Transverse colon (tissue), 4 donors: Measurements from ENCODE around the gene RCE1. TPM values are rescaled to one million over a fixed set of nuclear protein-coding genes. Genes with fewer than 3 reads are reported as not detected.

ENCODE experiments used
- DNase-seq: peaks from one replicate; pipeline ENCODE4 v3.0.0-alpha.2; 2019
- H3K27ac ChIP-seq, 4 donors: fragments of 200-600 bp; sonication (generic); 2 replicates each; pipeline ENCODE4 v1.5.1; 2016 to 2018; ENCODE audit warnings: inconsistent platforms in 4 of 4
- H3K27me3 ChIP-seq: fragments of 200-600 bp; sonication (generic); 2 replicates; pipeline ENCODE4 v1.5.1; 2017; ENCODE audit warnings: inconsistent platforms
- H3K36me3 ChIP-seq, 4 donors: fragments of 200-600 bp; sonication (generic); 2 replicates each; pipeline ENCODE4 v1.5.1; 2017 to 2019; ENCODE audit warnings: inconsistent platforms in 4 of 4
- H3K4me1 ChIP-seq, 4 donors: fragments of 200-600 bp; sonication (generic); 2 replicates each; pipeline ENCODE4 v1.5.1; 2017 to 2020; ENCODE audit warnings: inconsistent platforms in 4 of 4
- H3K4me3 ChIP-seq, 4 donors: fragments of 200-600 bp; sonication (generic); 1 replicate in 1 of 4; 2 replicates in 3 of 4; pipeline versions ENCODE4 v1.5.1 to v1.6.1; 2017 to 2019; ENCODE audit warnings: inconsistent platforms in 4 of 4
- H3K9me3 ChIP-seq, 2 donors: fragments of 200-600 bp; sonication (generic); 2 replicates each; pipeline ENCODE4 v1.5.1; 2017 to 2019; ENCODE audit warnings: inconsistent platforms in 2 of 2
- CTCF ChIP-seq, 5 experiments: fragments of 200-600 bp in 3 of 5; fragments of 450-650 bp in 2 of 5; sonication (generic) in 3 of 5; IDR thresholded peaks; 1 replicate in 2 of 5; 2 replicates in 3 of 5; pipeline ENCODE4 v1.5.1; 2016 to 2017; ENCODE audit warnings: antibody characterized with exemption in 5 of 5, inconsistent platforms in 3 of 5, mild to moderate bottlenecking in 2 of 5, moderate library complexity in 1 of 5
- EP300 ChIP-seq: sonication (generic); formaldehyde crosslinking; IDR thresholded peaks from one replicate; pipeline ENCODE4 v1.6.1; 2017; ENCODE audit warnings: antibody characterized with exemption, low read depth
- POLR2A ChIP-seq: fragments of 450-650 bp; IDR thresholded peaks from one replicate; pipeline ENCODE4 v1.6.1; 2016; ENCODE audit warnings: antibody characterized with exemption, mild to moderate bottlenecking, moderate library complexity
- POLR2AphosphoS5 ChIP-seq, 3 donors: sonication (generic); formaldehyde crosslinking; IDR thresholded peaks; one replicate each; pipeline ENCODE4 v1.6.1; 2016; ENCODE audit warnings: antibody characterized with exemption in 3 of 3
- WGBS, 2 donors: methylation state at CpG; one replicate each; pipeline ENCODE4 v1.1.5; 2018; ENCODE audit warnings: low coverage in 1 of 2; 5-methylcytosine and 5-hydroxymethylcytosine counted together
- in situ Hi-C, 4 donors: fragments of 200-750 bp; cut with MboI; loops; one replicate each; pipeline versions ENCODE4 v1.15.0 to v1.15.1; 2017; ENCODE audit warnings: low sequenced_read_pairs in 3 of 4, low pct_ligation_motif_present in 1 of 4, low pct_unique_long_range_greater_than_20kb in 1 of 4
- intact Hi-C: fragments of 100-400 bp; cut with DNase I; formaldehyde crosslinking; loops from one replicate; pipeline ENCODE4 v1.15.1; 2023; ENCODE audit warnings: low total_unique reads
- total RNA-seq, 4 donors: library from RNA; depleted of rRNA; stranded (reverse); fragments of >200 nt; gene quantifications; one replicate each; pipeline ENCODE4 v1.1.0, GENCODE V29; 2016

Gene RCE1
- total RNA-seq, 4 donors from 2014 or later, result 14.5 to 40.3 (median 37.4) TPM

DNA sequence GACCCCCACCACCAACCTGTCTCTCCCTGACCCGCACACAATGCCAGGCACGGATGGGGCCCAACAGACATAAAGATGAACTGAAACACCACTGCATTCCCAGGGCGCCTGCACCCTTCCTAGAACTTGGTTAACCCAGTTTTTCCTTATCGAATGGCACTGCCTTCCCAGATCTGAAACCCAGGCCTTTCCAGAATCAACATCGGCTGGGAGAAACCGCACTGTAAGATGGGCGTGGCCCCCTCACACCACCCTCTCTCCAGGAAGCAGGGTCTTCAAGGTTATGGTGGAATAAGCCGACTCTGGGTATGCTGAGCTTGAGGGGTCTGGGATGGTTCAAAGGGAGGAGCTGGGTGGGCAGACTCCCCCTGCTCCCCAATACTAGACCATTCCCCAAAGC lies 36.8 kb downstream of the RCE1 start:
- no peak for DNase-seq
- in situ Hi-C loops, result no loop called here
- Histone ChIP-seq H3K27me3 (no peaks in the 10 kb centered on the region), H3K4me3 (no peak overlapping the region), H3K9me3 (no peaks in the 10 kb centered on the region), H3K36me3 (no peaks in the 10 kb centered on the region), H3K4me1 (peaks cover 0 to 17% (median 4%) of the 10 kb centered on the region in 4 donors), H3K27ac (no peak overlapping the region)
- intact Hi-C loops, result no loop called here
- WGBS, 2 donors, result 70% methylated on average over 8 of the region's 8 CpGs; no CpG with 5 or more reads in 1 of the 2 donors
- TF ChIP-seq CTCF (IDR thresholded peaks at IDR 0.05) (no peak), EP300 (no peak), POLR2AphosphoS5 (IDR thresholded peaks at IDR 0.05) (no peak), POLR2A (no peak)

- in situ Hi-C loops, result no loop called here
- no peak overlapping the region for H3K27ac ChIP-seq
- H3K9me3 ChIP-seq, result no peaks in the 10 kb centered on the region
- intact Hi-C loops, result no loop called here
- 66 to 76% methylated on average over 8 to 14 of the region's 14 CpGs for WGBS, 2 donors
- no peak overlapping the region for H3K4me3 ChIP-seq
- peaks cover 0 to 17% (median 4%) of the 10 kb centered on the region in 4 donors for H3K4me1 ChIP-seq
- H3K36me3 ChIP-seq, result no peaks in the 10 kb centered on the region
- DNase-seq, result no peak
- no peak for TF ChIP-seq CTCF (IDR thresholded peaks at IDR 0.05)
- no peak for TF ChIP-seq POLR2A
- no peak for TF ChIP-seq EP300
- no peak for TF ChIP-seq POLR2AphosphoS5 (IDR thresholded peaks at IDR 0.05)
- no peaks in the 10 kb centered on the region for H3K27me3 ChIP-seq
Measured at GRCh38 chr11:66880496-66881450, 37.5 kb downstream of the RCE1 start.

- in situ Hi-C loops, result no loop called here
- no peak for TF ChIP-seq CTCF (IDR thresholded peaks at IDR 0.05)
- TF ChIP-seq POLR2A, result no peak
- no peak for TF ChIP-seq EP300
- no peak for TF ChIP-seq POLR2AphosphoS5 (IDR thresholded peaks at IDR 0.05)
Measured at GRCh38 chr11:66881451-66881835, 38.2 kb downstream of the RCE1 start.

DNA sequence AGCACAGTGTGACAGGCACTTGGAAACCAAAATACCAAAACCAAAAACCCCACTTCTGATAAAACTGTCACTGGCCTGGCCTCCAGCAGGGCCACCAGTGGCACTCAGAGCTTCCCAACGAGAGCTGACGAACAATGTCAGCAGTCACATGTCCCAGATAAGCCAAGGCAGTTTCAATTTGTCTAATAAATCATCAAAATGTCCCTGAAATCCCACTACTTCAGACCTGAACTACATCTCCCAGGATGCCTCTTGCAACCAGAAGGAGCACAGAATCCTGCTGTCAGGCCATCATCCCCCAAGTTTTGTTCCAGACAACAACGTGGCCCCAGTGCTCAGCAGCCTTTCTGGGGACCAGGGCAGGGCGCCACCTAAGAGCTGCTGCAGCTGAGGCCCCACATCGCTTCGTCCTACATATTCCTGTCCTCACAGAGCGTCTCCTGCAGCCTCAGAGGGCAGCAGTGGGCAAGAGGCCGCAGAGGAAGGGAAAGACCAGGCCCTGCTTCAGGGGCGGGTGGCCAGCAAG lies 38.7 kb downstream of the RCE1 start:
- in situ Hi-C loops, result no loop called here
- Histone ChIP-seq H3K4me1 (peaks cover 0 to 17% (median 4%) of the 10 kb centered on the region in 4 donors), H3K27me3 (no peaks in the 10 kb centered on the region), H3K9me3 (no peaks in the 10 kb centered on the region), H3K4me3 (no peak overlapping the region), H3K27ac (no peak overlapping the region), H3K36me3 (no peaks in the 10 kb centered on the region)
- TF ChIP-seq POLR2AphosphoS5 (IDR thresholded peaks at IDR 0.05) (no peak), POLR2A (no peak), EP300 (no peak), CTCF (IDR thresholded peaks at IDR 0.05) (no peak)
- WGBS, 2 donors, result 89% methylated on average over 9 of the region's 9 CpGs; no CpG with 5 or more reads in 1 of the 2 donors
- intact Hi-C loops, result no loop called here
- no peak for DNase-seq

More at GRCh38 chr11:66881451-66881835, 38.2 kb downstream of the RCE1 start:
- Histone ChIP-seq H3K27ac (no peak overlapping the region), H3K9me3 (no peaks in the 10 kb centered on the region), H3K27me3 (no peaks in the 10 kb centered on the region), H3K4me3 (no peak overlapping the region), H3K4me1 (peaks cover 0 to 17% (median 4%) of the 10 kb centered on the region in 4 donors), H3K36me3 (no peaks in the 10 kb centered on the region)
- intact Hi-C loops, result no loop called here
- WGBS, 2 donors, result 89% methylated on average over 10 of the region's 10 CpGs; no CpG with 5 or more reads in 1 of the 2 donors
- no peak for DNase-seq
